Measurements from ENCODE around the gene CCDC91. TPM values are rescaled to one million over a fixed set of nuclear protein-coding genes. Genes with fewer than 3 reads are reported as not detected.
"Not testable (repeated sequence)": the region's sequence is repeated elsewhere in the genome, so short reads cannot be mapped to it uniquely, and the experiment has no call there.

Gene CCDC91
- total RNA-seq, 1 experiment from 2014 or later = 9.1 TPM

- in situ Hi-C loops (cut with HindIII; ENCODE audit: low sequenced_read_pairs) = no loop called here
- no peak for DNase-seq (ENCODE audit: low spot score)
Observed at GRCh38 chr12:28177905-28178304, 12.4 kb upstream of the CCDC91 start.

- no peak for DNase-seq (ENCODE audit: low spot score)
- in situ Hi-C loops (cut with HindIII; ENCODE audit: low sequenced_read_pairs) = no loop called here
Observed at GRCh38 chr12:28178775-28179174, 11.5 kb upstream of the CCDC91 start.

DNA sequence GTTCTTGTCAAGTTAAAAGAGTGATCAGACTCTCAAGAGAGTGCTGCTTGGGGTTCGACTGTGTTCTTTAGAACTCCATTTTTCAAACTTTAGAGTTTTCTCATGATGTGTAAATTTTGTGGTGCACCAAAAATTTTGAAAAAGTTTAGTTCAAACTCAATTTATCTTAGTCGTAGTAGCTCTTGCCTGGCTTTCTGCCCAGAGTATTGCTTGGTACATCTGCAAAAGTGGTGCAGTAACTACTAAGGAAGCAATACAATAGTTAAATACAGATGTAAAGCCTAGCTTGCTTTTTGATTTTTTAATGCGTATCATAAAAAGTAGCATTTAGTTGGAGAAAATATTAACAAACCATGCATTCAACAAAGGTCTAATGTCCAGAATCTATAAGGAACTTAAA, 9.5 kb upstream of the CCDC91 start:
- DNase-seq (ENCODE audit: low spot score) = no peak
- in situ Hi-C loops (cut with HindIII; ENCODE audit: low sequenced_read_pairs) = no loop called here

- no peak for DNase-seq (ENCODE audit: low spot score)
- in situ Hi-C loops (cut with HindIII; ENCODE audit: low sequenced_read_pairs) = no loop called here
Observed at GRCh38 chr12:28184375-28184774, 5.9 kb upstream of the CCDC91 start.

DNA sequence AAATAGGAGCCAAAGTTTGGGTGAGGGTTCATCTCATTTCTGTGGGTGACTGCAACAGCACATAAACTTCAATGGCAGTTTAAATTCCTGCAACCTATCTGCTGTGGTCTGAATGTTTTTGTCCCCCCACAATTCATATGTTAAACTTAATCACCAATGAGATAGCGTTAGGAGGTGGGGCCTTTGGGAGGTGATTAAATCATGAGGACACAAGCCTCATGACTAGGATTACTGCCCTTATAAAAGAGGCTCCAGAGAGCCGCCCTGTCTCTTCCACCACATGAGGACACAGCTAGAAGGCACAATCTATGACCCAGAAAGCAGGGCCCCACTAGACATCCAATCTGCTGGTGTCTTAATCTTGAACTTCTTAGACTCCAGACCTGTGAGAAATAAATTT, 3.8 kb upstream of the CCDC91 start:
- in situ Hi-C loops (cut with HindIII; ENCODE audit: low sequenced_read_pairs) = no loop called here
- DNase-seq (ENCODE audit: low spot score) = no peak

DNA sequence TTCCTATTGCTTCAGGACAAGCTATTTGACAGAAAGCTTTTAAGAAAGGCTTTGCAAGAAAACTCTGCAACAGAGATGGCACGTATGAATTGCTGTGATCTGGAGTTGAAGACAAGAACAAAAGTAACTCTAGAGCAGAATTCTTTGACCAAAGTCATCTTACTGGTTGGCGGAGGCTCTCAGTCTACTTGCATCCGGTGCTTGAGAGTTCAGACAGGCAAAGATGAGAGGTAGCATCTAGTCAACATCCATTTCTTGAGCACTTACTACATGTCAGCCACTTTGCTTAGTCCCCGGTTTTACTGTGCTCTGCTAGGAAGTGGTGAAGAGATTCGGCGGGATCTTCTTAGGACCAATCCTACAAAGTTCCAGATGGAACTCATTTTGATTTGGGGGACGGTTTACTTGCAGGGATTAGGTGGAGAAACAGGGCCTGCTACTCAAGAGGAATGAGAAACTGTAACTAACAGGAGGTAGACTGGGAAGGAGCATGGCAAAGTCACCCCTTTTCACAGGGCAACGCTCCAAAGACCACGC, 404 bp upstream of the CCDC91 start:
- in situ Hi-C loops (cut with HindIII; ENCODE audit: low sequenced_read_pairs) = no loop called here

GRCh38 chr12:28191051-28192048, 1.1 kb downstream of the CCDC91 start:
- no peak for DNase-seq (ENCODE audit: low spot score)
- in situ Hi-C loops (cut with HindIII; ENCODE audit: low sequenced_read_pairs) = no loop called here

More for the DNA sequence above, 404 bp upstream of the CCDC91 start:
- no peak for DNase-seq (ENCODE audit: low spot score)

DNA sequence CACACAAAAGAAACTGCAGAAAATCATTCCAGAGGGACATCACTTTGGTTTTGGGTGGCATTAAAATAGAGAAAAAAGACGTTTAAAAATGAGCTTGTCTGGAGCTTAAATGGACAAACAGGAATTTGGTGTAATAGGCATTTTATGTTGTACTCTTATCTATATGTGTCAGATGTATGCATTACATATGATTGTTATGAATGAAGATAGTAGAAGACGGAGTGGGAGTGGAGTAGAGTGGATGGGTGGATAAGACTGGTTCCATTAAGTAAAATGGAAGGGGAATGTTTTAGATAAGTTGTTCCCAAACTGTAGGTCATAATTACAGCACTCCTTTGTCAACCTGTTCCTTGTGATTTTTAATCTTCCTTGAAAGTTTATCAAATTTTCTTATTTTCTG, 1.9 kb downstream of the CCDC91 start:
- in situ Hi-C loops (cut with HindIII; ENCODE audit: low sequenced_read_pairs) = no loop called here

GRCh38 chr12:28194621-28195020, 4.4 kb downstream of the CCDC91 start:
- in situ Hi-C loops (cut with HindIII; ENCODE audit: low sequenced_read_pairs); DNase-seq (ENCODE audit: low spot score): not testable (repeated sequence)

More for the DNA sequence above, 1.9 kb downstream of the CCDC91 start:
- no peak for DNase-seq (ENCODE audit: low spot score)

- DNase-seq (ENCODE audit: low spot score); in situ Hi-C loops (cut with HindIII; ENCODE audit: low sequenced_read_pairs): not testable (repeated sequence)
Observed at GRCh38 chr12:28201136-28201535, 10.9 kb downstream of the CCDC91 start.

GRCh38 chr12:28202374-28203130, 12.3 kb downstream of the CCDC91 start:
- DNase-seq (ENCODE audit: low spot score) = no peak
- in situ Hi-C loops (cut with HindIII; ENCODE audit: low sequenced_read_pairs) = no loop called here

DNA sequence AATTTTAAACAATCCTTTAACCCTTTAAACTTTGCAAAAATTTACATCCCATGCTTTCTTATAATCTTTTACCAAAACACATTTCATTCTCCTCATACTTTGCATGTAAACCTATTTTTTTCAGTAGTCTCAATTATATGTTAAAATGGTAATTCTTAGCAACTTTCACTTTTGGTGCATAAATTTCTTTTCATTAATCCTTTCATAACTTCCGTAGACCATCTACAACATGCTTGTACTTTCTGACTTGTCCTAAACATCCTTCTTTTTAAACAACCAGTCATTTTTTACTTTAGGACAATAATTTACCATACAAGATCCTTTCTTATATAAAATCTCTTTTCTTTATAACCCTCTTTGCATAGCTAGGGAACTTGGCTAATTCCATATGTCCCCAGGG, 19.5 kb downstream of the CCDC91 start:
- no peak for DNase-seq (ENCODE audit: low spot score)
- in situ Hi-C loops (cut with HindIII; ENCODE audit: low sequenced_read_pairs) = no loop called here

DNA sequence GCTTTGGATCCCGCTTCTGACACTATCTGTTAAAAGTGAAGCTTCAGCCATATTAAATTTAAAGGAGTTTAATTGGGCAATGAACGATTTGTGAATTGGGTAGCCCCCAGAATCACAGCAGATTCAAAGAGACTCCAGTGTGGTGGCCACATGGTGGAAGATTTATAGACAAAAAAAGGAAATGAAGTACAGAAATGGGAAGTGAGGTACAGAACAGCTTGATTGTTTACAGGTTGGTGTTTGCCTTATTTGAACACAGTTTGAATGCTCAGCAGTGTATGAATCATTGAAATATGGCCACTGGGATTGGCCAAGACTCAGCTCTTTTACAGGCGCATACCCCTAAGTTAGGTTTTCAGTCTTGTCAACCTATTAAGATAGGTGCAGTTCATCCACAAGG, 21.9 kb downstream of the CCDC91 start:
- no peak for DNase-seq (ENCODE audit: low spot score)
- in situ Hi-C loops (cut with HindIII; ENCODE audit: low sequenced_read_pairs) = no loop called here

DNA sequence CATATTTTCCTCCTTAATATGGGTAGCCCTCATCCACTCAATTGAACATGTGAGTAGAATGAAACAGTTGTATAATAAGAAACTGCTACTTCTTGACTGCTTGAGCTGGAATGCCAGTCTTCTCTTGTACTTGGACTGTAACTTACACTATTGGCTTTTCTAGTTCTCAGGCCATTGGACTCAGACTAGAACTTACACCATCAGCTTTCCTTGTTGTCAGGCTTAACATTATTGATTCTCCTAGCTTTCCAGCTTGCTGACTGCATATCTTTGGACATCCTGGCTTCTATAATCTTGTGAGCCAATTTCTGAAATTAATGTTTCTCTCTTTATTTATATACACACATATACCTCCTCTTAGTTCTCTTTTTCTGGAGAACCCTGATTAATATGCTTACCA, 24.8 kb downstream of the CCDC91 start:
- in situ Hi-C loops (cut with HindIII; ENCODE audit: low sequenced_read_pairs) = no loop called here
- DNase-seq (ENCODE audit: low spot score) = no peak

DNA sequence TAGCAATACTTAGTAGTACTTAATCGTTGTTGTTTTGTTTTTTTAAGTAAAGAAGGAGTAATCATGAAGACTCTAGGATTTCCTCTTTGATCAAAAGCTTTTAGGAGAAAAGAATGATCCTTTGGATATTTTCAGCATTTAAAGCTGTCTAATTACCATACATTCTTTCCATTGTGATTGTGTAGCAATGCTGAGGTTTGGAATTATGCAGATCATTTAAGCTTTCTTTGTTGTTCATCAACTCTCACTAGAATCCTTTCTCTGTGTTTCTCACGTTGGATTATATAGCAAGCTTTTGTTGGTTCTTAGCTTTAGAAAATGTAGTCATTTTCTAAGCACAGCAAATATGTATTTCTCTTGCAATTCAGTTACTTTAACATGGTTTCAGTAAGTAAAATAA, 25.8 kb downstream of the CCDC91 start:
- no peak for DNase-seq (ENCODE audit: low spot score)
- in situ Hi-C loops (cut with HindIII; ENCODE audit: low sequenced_read_pairs) = no loop called here

GRCh38 chr12:28217805-28218204, 27.5 kb downstream of the CCDC91 start:
- in situ Hi-C loops (cut with HindIII; ENCODE audit: low sequenced_read_pairs) = no loop called here
- DNase-seq (ENCODE audit: low spot score) = no peak

DNA sequence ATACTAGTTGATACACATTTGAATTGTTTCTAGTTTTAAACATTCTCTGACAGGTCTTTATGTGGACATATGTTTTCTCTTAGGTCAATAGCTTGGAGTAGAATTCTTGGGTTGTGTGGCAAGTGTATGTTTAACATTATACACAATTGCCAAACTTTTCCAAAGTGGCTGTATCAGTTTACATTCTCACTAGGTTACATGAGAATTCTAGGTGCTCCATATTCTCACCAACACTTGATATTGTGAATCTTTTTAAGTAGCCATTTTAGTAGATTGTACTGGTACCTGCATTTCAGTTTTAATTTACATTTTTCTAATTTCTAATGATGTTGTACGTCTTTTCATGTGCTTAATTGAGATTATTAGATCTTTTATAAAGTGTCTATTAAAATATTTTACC, 28.6 kb downstream of the CCDC91 start:
- in situ Hi-C loops (cut with HindIII; ENCODE audit: low sequenced_read_pairs) = no loop called here
- DNase-seq (ENCODE audit: low spot score) = no peak

DNA sequence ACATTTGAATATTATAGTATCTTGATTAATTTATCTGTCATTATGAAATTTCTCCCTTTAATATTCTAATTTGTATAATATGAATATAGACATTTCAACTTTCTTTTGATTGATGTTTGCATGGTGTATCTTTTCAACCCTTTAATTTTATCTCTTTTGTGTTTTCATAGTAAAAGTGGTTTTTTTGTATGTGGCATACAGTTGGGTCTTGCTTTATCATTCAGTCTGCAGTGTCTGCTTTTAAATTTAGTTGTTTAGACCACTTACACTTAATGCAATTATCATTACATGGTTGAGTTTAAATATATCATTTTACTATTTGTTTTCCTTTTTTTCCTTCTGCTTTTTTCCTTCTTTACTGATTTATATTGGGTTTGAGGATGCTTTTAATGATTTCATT, 29.6 kb downstream of the CCDC91 start:
- in situ Hi-C loops (cut with HindIII; ENCODE audit: low sequenced_read_pairs) = no loop called here

DNA sequence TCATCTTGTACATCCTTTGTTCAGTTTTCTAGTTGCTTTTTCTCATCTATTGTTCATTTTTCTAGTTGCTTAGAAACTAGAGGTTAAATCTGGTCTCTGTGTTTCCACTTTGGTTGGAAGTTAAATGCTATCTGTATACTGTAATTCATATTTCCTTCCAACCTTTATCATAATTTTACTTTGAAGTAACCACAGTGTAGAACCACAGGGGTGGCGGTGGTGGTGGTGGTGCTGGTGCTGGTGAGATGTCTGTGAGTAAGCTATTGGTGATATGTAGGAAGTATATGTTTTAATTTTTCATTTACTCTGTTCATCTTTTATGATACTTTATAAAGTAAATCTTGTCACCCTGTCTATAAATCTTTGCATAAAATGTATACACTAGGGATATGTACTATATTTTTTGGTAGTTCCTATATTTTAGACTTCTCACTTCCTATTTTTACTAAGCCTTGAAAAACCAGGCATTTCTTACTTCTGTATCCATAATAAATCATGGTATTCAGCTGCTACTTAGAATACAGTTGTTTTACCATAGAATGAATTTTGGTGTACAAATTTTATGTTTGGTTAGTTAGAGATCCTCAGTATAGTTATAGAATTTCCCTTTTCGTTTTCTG, 31.9 kb downstream of the CCDC91 start:
- DNase-seq (ENCODE audit: low spot score) = no peak
- in situ Hi-C loops (cut with HindIII; ENCODE audit: low sequenced_read_pairs) = no loop called here

More for the DNA sequence above, 29.6 kb downstream of the CCDC91 start:
- no peak for DNase-seq (ENCODE audit: low spot score)

All from G401 (cell line).